Measurements from ENCODE around the gene FBP1. TPM values are rescaled to one million over a fixed set of nuclear protein-coding genes. Genes with fewer than 3 reads are reported as not detected.

The FBP1 gene
- total RNA-seq, 8 experiments from 2014 or later, result 0.33 TPM; not detected in 6

DNA sequence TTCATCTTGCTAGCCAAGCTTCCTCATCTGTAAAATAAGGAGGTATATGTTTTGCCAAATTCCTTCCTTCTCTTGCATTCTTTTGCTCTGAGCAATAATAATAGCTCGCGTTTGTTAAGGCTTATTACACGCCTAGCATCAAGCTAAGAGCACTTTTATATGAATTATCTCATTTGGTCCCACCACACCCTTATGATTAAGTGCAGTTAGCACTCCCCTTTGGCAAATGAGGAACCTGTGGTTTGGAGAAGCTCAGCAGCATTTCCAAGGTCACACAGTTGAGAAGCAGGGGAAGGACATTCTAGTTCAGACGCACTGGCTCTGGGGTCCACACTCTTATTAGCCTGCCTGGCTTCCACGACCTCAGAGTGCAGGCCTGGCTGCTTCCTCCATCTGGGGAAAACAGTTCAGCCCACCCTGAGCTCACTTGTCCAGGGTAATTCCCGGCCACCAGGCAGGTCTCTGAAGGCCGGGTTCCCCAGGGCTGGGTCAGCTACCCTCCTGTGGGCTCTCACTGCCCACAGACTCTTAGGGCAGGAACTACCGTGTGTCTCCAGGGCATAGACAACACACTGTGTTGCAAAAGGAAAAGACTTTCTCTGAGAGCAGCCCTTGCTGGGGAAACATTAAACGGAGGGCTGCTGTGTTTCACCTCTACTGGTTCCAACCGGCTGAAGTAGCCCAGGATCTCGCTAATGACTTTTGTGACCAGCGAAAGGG is 9.9 kb upstream of the FBP1 start:
- Histone ChIP-seq H3K27ac (peak overlapping the region in 1 of 2 donors; percentile 49), H3K4me1 (replicated peaks in 1 of 2) (peaks cover 12 to 13% of the 10 kb centered on the region in 2 donors), H3K4me3 (no peak overlapping the region)
- 40 to 100% (median 79%) methylated on average over 1 to 7 of the region's 12 CpGs; no CpG with 5 or more reads in 1 of the 10 experiments for WGBS, 10 experiments
- peak in 2 of 8 experiments; percentile 25 to 60 for ATAC-seq (replicated peaks in 6 of 8)
- in situ Hi-C loops (cut with MboI; ENCODE audit: low pct_unique_long_range_greater_than_20kb in 2 of 9, low sequenced_read_pairs in 9 of 9, unreplicated experiment in 9 of 9), result no loop called here

DNA sequence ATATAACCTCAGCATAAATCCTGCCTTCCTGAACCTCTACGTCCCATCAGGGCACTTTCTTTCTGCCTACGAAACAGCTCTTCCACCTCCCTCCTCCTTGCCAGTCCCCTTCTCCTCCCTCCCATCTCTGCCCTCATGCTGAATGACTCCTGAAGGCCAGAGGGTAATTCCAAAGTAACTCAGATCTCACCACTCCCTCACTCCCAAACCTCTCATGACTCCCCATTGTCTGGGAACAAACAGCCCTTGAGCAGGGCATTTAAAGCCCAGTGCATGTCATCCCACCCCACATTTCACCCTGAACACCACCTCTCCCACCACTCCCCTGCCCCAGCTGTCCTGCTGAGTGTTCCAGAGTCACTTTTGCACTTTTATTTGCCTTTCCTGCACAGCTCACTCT is 8.9 kb upstream of the FBP1 start:
- 79 to 100% (median 83%) methylated on average over 1 to 2 of the region's 2 CpGs; no CpG with 5 or more reads in 5 of the 10 experiments for WGBS, 10 experiments
- in situ Hi-C loops (cut with MboI; ENCODE audit: low pct_unique_long_range_greater_than_20kb in 2 of 9, low sequenced_read_pairs in 9 of 9, unreplicated experiment in 9 of 9), result no loop called here
- Histone ChIP-seq H3K4me1 (replicated peaks in 1 of 2) (peaks cover 12 to 13% of the 10 kb centered on the region in 2 donors), H3K27ac (no peak overlapping the region), H3K4me3 (no peak overlapping the region)
- no peak for ATAC-seq (replicated peaks in 6 of 8)

DNA sequence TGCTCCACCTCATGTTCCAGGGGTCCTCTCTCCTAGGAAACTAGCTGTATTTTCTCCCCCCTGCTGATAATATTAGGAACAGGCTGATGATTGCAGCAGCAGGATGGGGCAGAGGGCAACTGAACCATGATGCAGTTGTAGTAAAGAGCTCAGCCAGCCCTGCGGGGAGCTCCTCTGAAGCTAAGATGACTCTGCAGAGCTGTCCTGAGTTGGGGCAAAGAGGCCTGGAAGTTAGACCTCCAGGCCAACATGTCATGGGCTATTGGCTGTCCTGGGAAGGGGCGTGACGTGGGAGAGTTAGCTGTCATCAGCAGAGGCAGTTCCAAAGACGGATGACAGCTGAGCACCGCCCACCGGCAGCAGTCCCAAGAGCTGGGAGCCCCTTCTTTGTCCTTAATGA is 6.6 kb upstream of the FBP1 start:
- peaks cover 12 to 13% of the 10 kb centered on the region in 2 donors for H3K4me1 ChIP-seq (replicated peaks in 1 of 2)
- in situ Hi-C loops (cut with MboI; ENCODE audit: low pct_unique_long_range_greater_than_20kb in 2 of 9, low sequenced_read_pairs in 9 of 9, unreplicated experiment in 9 of 9), result no loop called here
- H3K27ac ChIP-seq, result no peak overlapping the region
- 20 to 49% methylated on average over 1 to 6 of the region's 6 CpGs; no CpG with 5 or more reads in 8 of the 10 experiments for WGBS, 10 experiments
- H3K4me3 ChIP-seq, result no peak overlapping the region
- peak in 5 of 8 experiments; percentile 75 to 98 (median 96) for ATAC-seq (replicated peaks in 6 of 8)

DNA sequence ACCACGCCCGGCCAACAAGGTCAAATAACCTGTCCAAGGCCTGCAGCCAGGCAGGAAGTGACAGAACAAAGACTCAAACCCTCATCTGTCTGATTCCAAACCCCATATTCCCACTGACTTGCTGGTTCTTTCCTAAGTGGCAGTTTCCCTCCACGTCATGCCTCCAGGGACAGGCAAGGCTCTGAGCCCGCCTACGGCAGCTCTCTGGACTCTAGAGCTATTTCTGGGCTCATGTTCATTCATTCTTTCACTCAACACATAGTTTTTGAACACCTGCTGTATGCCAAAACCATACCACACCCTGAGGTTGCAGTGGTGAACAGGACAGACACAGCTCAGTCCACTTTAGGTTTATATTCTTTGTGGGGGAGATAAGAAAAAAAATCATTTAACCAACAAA is 5.2 kb upstream of the FBP1 start:
- in situ Hi-C loops (cut with MboI; ENCODE audit: low pct_unique_long_range_greater_than_20kb in 2 of 9, low sequenced_read_pairs in 9 of 9, unreplicated experiment in 9 of 9), result no loop called here
- ATAC-seq (replicated peaks in 6 of 8), result no peak
- Histone ChIP-seq H3K4me3 (no peak overlapping the region), H3K4me1 (replicated peaks in 1 of 2) (peaks cover 13 to 15% of the 10 kb centered on the region in 2 donors), H3K27ac (no peak overlapping the region)
- 40 to 100% (median 86%) methylated on average over 1 to 3 of the region's 5 CpGs; no CpG with 5 or more reads in 4 of the 10 experiments for WGBS, 10 experiments

DNA sequence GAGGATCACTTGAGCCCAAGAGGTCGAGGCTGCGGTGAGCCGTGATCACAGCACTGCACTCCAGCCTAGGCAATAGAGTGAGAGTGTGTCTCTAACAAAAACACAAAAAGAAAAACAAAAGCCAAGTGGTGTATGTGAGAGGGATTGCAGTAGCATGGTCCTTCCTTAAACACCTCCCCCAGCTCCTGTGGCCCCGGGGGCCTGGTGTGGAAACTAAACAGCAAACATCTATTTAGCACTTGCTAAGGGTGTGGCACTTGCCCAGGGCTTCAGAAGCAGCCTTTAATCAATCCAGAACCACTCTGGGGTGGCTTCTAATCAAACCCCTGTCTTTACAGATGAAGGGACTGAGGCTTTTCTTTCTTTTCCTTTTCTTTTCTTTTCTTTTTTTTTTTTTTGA is 4.4 kb upstream of the FBP1 start:
- Histone ChIP-seq H3K4me3 (no peak overlapping the region), H3K4me1 (replicated peaks in 1 of 2) (peaks cover 13 to 15% of the 10 kb centered on the region in 2 donors), H3K27ac (no peak overlapping the region)
- WGBS, 10 experiments, result 60 to 100% (median 78%) methylated on average over 1 to 3 of the region's 4 CpGs; no CpG with 5 or more reads in 4 of the 10 experiments
- no peak for ATAC-seq (replicated peaks in 6 of 8)
- in situ Hi-C loops (cut with MboI; ENCODE audit: low pct_unique_long_range_greater_than_20kb in 2 of 9, low sequenced_read_pairs in 9 of 9, unreplicated experiment in 9 of 9), result no loop called here

DNA sequence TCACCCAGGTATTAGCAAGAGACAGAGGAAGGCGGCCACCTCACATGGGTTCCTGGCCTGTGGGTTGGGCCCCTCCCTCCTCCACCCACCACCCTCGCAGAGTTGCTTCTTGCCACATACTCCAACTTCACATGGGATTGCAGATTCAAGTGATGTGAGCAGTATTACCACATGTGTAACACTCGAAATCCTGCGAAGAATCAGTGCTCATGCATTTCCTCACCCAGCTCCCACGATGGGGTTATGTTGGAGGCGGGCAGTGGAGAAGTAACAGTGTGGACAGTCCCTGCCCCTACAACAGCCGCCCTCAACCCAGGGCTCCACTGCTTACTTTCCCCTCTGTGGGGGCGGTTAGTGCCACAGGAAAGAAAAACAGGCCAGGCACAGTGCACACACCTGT is 3.9 kb upstream of the FBP1 start:
- WGBS, 10 experiments, result 50 to 86% (median 82%) methylated on average over 1 to 5 of the region's 8 CpGs; no CpG with 5 or more reads in 6 of the 10 experiments
- ATAC-seq (replicated peaks in 6 of 8), result no peak
- Histone ChIP-seq H3K4me1 (replicated peaks in 1 of 2) (peaks cover 13 to 15% of the 10 kb centered on the region in 2 donors), H3K4me3 (no peak overlapping the region), H3K27ac (no peak overlapping the region)
- in situ Hi-C loops (cut with MboI; ENCODE audit: low pct_unique_long_range_greater_than_20kb in 2 of 9, low sequenced_read_pairs in 9 of 9, unreplicated experiment in 9 of 9), result no loop called here

DNA sequence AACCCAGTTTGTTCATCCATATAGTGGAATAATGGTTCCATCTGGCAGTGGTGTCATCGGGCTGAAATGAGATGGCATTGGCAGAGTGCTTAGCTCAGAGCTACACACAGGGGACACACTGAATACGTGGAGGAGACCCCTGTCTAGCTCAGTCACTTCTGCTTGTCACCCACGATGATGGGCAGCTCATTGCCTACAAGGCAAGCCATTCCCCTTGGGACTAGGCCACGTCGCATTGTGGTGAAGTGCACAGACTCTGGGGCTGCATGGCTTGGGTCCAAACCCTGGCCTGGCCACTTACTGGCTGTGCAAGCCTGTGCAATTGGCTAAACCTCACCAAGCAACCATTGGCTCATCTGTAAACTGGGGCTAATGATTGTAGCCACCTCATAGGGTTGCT is 3.2 kb upstream of the FBP1 start:
- WGBS, 10 experiments, result 86 to 100% methylated on average over 2 to 5 of the region's 5 CpGs; no CpG with 5 or more reads in 8 of the 10 experiments
- in situ Hi-C loops (cut with MboI; ENCODE audit: low pct_unique_long_range_greater_than_20kb in 2 of 9, low sequenced_read_pairs in 9 of 9, unreplicated experiment in 9 of 9), result no loop called here
- Histone ChIP-seq H3K4me3 (no peak overlapping the region), H3K27ac (no peak overlapping the region), H3K4me1 (replicated peaks in 1 of 2) (peaks cover 13 to 15% of the 10 kb centered on the region in 2 donors)
- no peak for ATAC-seq (replicated peaks in 6 of 8)

DNA sequence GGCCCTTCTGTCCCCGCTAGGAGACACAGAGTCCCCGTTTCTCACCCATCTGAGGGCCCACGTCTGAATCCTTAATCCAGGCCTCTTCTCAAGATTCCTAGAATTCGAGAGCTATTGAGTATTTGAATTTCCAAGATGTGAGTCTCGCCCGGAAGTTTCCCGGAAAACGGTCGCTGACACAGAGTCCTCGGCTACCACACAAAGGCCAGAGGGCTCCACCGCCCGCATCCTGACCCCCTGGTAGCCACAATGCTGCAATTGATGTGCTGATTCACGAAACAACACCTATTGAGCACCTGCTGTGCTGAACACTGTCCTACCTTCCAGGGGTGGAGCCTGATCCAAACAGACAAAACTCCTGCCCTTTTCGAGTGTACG is 670 bp upstream of the FBP1 start:
- in situ Hi-C loops (cut with MboI; ENCODE audit: low pct_unique_long_range_greater_than_20kb in 2 of 9, low sequenced_read_pairs in 9 of 9, unreplicated experiment in 9 of 9), result no loop called here
- no peak for ATAC-seq (replicated peaks in 6 of 8)
- peak overlapping the region in 1 of 5 donors; percentile 18 for H3K4me3 ChIP-seq

DNA sequence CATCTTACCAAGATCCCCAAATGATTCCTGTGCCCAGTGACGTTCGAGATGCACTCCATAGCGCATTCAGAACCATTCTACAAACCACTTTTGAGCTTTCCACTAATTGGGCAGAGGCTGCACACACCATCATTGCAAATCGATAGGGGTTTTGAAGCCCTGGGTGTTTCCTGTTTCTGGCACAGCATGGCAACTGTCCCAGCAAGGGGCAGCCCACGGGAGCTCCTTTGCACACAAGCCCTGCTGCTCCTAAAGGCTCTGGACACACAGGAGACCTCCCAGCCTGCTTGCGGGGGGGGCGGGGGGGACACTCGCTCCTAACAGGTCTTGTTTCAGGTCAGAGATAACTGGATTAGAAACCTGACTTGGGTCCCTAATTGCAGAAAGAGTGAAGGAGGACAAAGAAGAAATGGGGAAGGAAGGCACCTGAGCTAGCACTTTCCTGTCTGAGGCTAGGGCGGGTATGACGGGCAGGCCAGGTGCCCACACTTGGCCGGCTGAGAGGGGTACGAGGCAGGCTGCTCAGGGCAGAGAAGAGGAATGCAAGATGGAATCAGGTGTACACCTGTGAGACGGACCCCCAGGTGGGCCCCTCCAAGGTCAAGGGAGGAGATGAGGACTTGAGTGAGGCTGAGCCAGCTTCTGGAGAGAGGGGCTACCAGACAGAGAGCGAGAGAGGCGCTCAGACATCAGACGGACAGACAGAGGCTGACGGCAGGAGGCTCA is 820 bp downstream of the FBP1 start:
- in situ Hi-C loops (cut with MboI; ENCODE audit: low pct_unique_long_range_greater_than_20kb in 2 of 9, low sequenced_read_pairs in 9 of 9, unreplicated experiment in 9 of 9), result no loop called here
- 53 to 100% (median 94%) methylated on average over 1 to 4 of the region's 17 CpGs; no CpG with 5 or more reads in 6 of the 10 experiments for WGBS, 10 experiments
- Histone ChIP-seq H3K4me1 (replicated peaks in 1 of 2) (peaks cover 0 to 3% of the 10 kb centered on the region in 2 donors), H3K4me3 (peak overlapping the region in 1 of 5 donors; percentile 29), H3K27ac (no peak overlapping the region)
- no peak for ATAC-seq (replicated peaks in 6 of 8)

More for the DNA sequence above, 670 bp upstream of the FBP1 start:
- Histone ChIP-seq H3K27ac (no peak overlapping the region), H3K4me1 (replicated peaks in 1 of 2) (peaks cover 0 to 3% of the 10 kb centered on the region in 2 donors)
- 25 to 92% (median 72%) methylated on average over 2 to 12 of the region's 15 CpGs; no CpG with 5 or more reads in 1 of the 10 experiments for WGBS, 10 experiments

DNA sequence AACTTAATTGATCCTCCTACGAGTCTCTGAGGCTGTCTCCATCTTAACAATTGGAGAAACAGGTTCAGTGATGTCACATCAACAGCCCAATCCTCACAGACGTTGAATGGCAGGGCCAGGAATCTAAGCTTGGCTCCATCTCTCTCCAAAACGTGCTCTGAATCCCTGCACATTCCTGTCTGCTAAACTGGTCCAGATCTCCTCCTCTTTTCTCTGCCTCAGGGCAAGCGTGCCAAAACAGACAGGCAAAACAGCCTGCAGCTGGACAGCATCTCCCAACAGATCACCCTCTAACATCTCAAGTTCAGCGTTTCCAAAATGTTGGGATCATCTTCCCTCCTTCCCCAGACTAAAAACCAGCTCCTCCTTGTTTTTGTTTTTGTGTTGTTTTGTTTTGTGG is 6.6 kb downstream of the FBP1 start:
- 0 to 100% (median 65%) methylated on average over 1 to 5 of the region's 5 CpGs; no CpG with 5 or more reads in 3 of the 10 experiments for WGBS, 10 experiments
- in situ Hi-C loops (cut with MboI; ENCODE audit: low pct_unique_long_range_greater_than_20kb in 2 of 9, low sequenced_read_pairs in 9 of 9, unreplicated experiment in 9 of 9), result no loop called here

DNA sequence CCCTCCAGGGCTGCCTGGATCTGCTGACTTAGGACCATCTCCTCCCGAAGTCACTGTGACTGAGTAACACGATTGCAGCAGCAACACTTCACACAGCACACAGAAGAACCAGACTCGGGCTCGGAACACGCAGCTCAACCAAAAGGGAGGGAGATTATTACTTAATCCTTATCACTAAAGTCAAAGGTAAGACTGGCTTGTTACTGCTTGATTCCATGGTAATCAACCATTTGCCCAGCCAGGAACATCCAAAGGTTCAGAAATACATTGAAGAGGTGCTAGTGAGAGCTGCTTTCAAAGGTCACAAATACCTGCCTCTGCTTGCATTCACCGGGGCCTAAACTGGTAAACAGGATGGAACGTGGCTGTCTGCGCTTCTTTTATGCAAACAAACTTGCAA is 7.7 kb downstream of the FBP1 start:
- in situ Hi-C loops (cut with MboI; ENCODE audit: low pct_unique_long_range_greater_than_20kb in 2 of 9, low sequenced_read_pairs in 9 of 9, unreplicated experiment in 9 of 9), result no loop called here
- WGBS, 10 experiments, result 20 to 88% (median 63%) methylated on average over 1 to 8 of the region's 8 CpGs; no CpG with 5 or more reads in 1 of the 10 experiments
- Histone ChIP-seq H3K4me1 (replicated peaks in 1 of 2) (no peaks in the 10 kb centered on the region), H3K4me3 (no peak overlapping the region), H3K27ac (no peak overlapping the region)
- no peak for ATAC-seq (replicated peaks in 6 of 8)

More for the DNA sequence above, 6.6 kb downstream of the FBP1 start:
- no peak for ATAC-seq (replicated peaks in 6 of 8)
- no peak overlapping the region for H3K4me3 ChIP-seq
- no peaks in the 10 kb centered on the region for H3K4me1 ChIP-seq (replicated peaks in 1 of 2)
- H3K27ac ChIP-seq, result no peak overlapping the region

DNA sequence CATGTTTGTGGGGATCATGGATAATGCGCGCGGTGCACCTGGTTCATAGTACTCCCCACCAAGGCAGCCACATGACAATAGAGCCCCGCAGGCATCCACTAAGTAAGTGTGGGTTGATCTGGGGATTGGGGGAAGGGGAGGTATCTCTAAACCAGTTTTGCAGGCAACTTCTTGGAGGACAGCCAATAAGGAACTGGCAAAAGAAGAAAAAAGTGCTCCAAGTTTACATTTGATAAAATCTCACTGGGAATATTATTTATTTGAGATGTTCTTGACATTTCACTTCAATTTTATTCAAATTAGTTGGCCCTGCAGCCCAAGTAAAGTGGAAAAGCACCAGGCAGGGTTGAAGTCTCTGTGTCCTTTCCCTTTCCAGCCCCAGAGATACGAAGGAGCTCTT is 8.5 kb downstream of the FBP1 start:
- in situ Hi-C loops (cut with MboI; ENCODE audit: low pct_unique_long_range_greater_than_20kb in 2 of 9, low sequenced_read_pairs in 9 of 9, unreplicated experiment in 9 of 9), result no loop called here
- ATAC-seq (replicated peaks in 6 of 8), result no peak
- 33 to 100% (median 52%) methylated on average over 1 to 4 of the region's 5 CpGs; no CpG with 5 or more reads in 3 of the 10 experiments for WGBS, 10 experiments
- Histone ChIP-seq H3K4me3 (no peak overlapping the region), H3K27ac (no peak overlapping the region), H3K4me1 (replicated peaks in 1 of 2) (no peaks in the 10 kb centered on the region)

DNA sequence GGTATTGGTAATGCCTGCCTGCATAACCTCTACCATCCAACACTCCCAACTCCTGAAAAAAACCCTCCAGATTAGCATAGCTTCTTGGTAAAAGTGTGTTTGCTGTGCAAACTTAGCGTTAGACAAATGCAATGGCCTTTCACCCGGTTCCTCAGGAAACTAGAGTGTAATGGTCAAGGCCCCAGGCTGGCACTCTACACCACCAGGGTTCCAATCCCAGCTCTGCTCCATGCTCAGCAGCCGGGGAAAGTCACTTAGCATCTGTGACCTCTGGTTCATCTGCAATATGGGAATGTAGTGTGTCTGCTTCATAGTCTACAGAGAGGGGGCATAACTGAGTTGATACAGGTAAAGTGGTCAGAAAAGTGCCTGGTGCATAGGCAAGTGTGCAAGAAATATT is 9.0 kb downstream of the FBP1 start:
- in situ Hi-C loops (cut with MboI; ENCODE audit: low pct_unique_long_range_greater_than_20kb in 2 of 9, low sequenced_read_pairs in 9 of 9, unreplicated experiment in 9 of 9), result no loop called here
- 30 to 100% (median 63%) methylated on average over 1 to 3 of the region's 3 CpGs; no CpG with 5 or more reads in 6 of the 10 experiments for WGBS, 10 experiments
- no peak for ATAC-seq (replicated peaks in 6 of 8)
- H3K4me3 ChIP-seq, result no peak overlapping the region
- H3K27ac ChIP-seq, result no peak overlapping the region
- H3K4me1 ChIP-seq (replicated peaks in 1 of 2), result no peaks in the 10 kb centered on the region
